ENCODE data around the gene IL17RD.
A peak's percentile ranks its signal among the peaks of the same experiment; 100 is the strongest.

Gene IL17RD

DNA sequence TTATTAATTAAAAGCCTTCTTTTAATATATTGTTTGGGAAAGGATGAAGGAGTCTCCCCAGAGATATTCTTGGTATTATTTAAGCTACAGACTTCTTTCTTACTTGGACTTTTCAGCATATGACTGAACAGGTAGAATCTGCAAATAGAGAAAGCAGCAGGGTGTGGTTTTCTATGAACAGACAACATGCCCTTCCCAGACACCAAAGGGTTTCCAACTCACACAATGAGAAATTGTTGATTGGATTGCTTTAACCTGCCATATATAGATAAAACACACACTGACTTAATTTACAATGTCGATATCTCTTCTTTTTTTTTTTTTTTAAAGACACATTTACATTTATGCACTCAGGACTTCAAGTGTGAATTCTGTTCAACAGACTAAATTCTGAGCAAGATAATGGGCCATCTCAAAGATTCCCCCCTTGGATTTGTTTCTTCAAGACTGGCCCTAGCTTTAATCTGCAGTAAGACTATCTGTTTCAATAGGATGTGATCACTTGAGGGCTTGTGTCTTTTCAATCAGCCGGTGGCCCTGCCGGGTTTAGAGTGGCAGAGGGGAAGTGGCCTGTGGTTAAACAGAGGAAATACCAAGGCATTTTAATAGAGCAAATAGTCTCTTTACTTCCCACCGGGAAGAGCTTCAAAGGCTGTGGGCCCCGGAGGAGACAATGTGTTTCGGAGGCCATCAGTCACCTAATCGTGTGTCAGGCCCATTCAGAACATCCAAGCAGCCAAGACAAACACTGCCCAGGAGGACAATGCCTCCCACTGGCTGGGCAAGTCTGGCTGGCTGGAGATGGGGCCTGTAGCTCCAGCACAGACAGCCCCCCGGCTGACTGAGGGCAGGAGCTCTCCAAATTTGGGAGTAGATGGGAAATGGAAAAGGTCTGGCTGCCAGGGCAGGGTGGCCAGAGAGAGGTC is 6.1 kb downstream of the IL17RD start:
- no peak for DNase-seq

DNA sequence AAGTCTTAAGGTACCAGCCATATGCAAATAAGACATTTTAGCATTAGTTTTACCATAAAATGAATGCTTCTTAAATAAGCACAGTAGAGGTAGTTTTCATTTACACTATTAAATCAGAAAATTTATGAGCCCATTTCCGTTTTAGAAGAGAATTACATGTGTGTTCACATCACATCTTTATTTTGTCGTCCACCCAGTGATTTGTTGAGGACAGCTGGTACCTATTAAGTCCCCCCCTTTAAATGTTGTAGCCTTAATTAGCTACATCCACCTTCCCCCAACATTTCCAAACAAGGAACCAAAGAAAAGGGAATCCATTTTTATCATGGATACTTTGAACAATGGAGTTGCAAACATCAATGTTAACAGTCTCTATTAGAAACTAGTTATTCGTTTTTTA is 6.8 kb downstream of the IL17RD start:
- DNase-seq = no peak

DNA sequence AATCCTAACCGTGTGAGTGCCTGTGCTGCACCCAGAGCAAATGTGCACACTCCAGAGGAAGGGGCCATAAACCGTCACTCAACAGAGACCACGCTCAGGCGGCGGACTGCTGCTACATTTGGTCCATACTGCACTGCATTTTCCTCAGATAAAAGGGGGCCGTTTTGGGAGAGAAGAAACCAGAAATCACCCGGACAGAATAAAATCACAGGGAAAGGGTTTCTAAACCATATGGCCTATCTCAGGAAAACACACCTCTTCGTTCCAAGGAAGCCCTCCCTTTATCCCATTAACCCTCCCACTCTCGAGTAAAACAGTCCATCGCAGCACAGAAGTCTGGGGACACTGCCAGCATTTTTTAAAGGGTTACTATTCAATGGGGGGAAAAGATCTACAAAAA is 7.6 kb downstream of the IL17RD start:
- DNase-seq = no peak

DNA sequence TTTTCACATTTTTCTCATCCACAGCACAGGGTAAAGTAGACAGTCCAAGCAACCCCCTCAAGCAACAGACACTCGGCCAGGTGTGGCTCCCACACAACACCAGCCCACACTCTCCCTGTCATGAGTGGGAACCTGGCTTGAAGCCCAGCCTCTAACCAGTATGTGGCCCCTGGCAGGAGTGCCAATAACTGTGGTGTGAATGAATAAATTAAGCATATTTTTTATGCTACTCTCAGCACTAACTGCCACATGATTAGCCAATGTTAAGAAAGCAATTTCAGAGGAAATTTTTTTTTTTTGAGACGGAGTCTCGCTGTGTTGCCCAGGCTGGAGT is 9.9 kb downstream of the IL17RD start:
- DNase-seq = no peak

DNA sequence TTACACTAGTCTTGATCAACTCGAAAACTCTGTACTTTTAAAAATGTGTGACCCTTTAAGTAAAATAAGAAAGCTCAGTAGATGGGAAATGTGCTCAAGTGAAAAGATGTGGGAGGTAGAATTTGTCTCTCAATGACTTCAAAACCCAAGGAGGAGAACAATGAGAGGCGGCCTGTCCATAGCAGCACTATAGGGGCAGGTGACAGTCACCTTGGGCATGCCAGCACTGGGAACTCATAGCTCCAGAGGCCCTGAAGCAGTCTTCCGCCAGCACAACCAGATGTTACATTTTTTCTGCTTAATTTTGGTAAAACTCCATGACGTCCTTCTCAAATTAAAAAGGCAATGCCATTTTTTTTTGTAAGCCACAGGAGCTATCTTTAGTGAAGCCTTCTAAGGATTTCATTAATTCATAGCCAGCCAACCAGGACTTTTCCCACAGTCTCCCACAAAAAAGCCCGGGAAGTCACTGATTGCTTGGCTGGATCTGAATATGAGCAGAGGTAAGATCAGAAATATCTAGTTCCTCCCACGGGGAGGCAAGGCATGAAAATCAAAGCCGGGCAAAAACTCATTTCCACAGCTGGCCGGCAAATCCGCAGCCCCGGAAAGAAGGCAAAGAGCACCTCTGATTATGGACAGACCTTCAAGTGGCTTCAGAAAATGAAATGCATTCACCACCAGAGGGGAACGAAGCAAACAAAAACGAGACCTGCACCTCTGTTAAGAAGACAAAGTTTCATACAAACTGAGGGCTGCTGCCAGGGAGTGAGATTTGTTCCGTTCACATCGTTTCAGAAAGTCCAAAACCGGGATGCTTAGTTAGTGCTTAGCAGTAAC is 10.5 kb downstream of the IL17RD start:
- DNase-seq = no peak

DNA sequence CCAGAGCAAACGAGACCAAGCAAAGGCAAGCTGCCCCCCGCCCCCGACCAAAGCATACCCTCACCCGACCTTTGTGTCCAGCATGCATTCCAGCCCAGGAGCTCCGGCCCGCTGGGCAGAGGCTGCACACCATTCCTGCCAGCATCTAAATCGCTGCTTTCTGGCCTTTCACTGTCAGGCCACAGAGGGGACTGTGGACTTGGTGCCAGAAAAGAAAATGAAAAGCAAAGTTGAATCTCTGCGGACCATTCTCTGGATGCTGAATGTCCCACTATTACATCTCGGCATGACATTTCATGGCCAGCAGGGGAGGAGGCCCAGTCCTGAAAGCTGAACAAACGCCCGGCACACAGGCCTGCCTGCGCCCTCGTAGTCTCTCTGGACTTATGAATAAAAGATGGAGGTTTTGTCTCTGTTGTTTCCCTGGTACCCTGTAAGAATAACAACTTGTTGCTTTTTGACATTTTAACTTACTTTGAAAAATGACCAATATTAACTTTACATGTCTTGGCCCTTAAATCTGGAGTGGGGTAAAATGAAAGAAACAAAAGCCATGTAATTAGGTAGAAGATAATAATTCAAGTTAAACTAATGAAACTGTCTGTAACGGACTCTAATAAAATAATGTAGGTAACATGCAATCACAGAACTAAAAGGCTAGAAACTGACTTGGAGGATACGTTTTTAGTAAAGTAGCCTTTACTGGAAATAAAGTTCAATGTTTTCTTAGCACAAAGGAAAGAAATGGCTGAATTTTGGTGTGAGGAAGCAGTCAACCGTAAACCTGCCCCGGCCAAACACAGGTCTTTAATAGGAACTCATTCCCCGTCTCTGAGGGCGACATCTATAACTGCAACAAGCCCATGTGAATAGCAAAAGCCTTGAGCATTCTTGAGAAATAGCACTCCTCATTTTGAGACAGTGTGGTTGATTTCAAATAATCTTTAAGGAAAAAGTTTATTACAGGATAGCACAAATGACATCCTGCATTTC is 12.7 kb downstream of the IL17RD start:
- no peak for DNase-seq

DNA sequence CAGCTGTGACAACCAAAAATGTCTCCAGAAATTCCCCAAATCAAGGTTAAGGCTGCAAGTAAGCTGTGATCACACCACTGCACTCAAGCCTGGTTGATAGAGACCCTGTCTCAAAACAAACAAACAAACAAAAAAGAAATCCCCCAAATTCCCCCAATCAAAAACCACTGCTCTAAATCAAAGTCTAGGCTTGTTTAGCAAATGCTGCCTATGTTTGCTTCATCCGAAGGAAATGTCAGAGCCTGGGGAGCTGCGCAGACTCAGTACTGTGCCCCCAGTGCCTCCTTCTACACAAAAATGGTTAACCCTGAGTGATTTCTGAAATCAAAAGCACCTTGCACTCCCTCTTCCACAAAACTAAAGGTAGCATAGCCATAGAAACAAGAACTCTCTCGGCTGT is 13.4 kb downstream of the IL17RD start:
- no peak for DNase-seq

DNA sequence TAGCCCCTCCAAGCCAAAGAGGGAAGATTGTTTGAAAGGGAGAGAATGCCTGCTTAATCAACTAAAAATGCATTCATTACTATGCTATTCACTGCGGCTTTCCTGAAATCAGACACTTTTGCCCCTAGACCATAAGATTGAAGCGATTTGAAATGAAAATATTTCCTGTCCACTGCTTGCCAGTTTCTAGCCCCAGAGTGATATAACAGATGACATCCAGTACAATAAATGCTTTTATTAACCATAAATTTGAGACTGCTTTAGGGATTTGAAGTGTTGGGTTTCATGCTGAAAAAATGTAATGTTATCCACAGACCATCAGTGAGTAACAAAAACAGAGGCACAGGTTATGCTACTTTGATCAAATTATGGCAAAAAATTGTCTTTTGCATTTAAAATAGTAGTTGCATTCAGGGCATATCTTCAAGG is 14.1 kb downstream of the IL17RD start:
- DNase-seq = no peak

DNA sequence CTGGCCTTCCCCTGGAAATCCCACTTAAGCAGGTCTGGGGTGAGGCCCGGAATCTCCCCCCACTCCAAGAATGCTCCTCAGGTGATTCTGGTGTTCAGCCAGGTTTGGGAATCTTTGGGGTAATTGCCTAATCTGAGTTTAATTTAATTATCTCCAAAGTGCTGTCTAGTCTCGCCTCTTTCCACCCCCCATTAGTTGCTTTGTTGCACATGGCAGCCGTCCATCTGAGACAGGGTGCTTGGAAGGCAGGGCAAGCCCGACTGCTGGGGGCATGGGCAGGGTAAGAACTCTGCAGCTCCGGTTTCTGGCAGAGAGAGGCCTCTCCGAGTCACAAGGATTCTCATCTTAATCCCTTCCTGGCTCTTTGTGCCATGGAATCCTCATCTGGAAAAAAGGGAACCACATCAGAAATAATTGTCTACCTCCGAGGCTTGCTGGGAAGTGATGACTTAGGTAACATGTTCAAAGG is 15.0 kb downstream of the IL17RD start:
- DNase-seq = no peak

DNA sequence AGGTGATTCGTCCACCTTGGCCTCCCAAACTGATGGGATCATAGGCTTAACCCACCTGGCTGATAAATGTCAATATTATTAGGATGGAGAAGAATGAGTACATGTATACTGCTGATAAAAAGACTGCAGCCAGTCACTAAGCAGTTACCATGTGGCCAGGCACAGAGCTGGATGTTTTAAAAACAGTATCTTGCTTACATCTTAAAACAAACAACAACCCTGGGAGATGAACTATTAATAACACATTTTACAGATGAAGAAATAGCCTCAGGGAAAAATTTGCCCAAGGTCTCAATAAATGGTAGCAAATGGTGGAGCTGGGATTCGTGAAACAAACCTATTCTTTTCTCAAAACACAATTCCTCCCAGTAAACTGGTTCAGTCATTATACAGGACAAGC is 18.1 kb downstream of the IL17RD start:
- no peak for DNase-seq

DNA sequence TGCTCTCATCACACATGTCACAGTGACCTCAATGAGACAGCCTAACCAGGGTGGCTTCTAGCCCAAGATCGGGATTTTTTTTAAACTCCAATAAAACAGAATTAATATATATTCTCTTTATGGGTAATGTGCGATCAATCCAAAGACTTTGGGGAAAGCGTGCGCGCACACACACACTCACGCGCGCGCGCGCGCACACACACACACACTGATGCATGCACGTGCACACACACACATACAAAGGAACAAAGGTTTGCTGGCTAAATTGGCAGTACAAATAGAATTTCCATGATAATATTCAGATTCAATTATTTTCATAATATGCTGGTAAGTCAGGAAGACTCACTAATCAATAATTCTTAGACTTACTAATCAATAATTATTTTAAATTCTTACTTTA is 19.3 kb downstream of the IL17RD start:
- DNase-seq = no peak

DNA sequence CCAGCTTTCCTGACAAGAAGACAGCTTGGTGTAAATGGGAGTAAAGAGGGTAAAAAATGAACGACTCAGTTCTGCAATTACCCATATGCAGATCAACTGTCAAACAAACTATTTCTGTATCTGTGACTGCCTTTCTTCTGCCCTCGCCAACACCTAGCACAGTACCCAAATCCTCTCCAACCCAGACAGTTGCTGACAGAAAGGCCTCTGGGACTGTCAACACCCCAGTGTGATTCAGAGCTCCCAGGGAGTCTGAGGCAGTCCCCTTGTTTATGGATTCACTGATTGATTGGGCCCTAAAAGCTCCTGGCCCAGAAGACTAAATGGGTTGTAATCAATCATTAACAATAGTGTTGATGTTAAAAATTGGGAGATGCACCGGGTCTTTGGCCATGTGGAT is 20.2 kb downstream of the IL17RD start:
- DNase-seq = no peak

DNA sequence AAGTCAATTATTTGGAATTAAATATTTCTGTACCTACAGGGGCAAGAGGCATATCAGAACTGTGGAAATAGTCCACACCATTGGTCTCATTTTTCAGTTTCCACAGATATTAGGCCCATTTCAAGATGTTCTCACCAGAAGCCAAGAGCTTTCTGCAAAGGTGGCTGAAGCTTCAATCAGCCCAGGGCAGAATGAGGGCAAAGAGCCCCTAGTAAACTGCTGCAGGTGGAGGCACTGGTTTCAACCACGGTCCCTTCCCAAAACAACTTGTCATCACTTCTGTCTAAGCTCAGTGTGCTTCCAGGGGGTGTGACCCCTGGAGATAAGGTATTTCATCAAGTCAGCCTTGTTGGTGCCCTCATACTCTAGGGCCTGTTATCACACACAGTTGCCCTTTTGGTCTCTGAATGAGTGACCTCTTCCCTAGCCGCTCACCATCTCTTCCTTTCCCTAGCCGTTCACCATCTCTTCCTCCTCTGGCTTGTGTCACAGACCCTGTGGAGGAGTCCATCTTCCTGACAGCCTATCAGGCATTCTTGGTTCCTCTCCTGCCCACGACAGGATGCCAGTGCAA is 21.2 kb downstream of the IL17RD start:
- no peak for DNase-seq

DNA sequence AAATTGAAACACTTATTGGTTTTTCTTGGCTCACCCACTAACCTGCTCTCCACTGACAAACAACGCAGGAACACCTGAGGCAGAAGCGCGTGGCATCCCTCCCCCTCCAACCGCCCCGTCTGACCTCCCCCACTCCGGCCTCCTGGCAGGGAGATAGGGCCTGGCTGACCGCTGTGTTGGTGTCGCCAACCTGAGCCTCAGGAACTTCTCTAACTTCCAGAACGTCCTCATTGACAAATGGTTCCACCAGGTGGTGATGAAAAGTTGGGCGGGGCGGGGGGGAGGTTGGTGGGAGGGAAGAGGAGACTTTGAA is 22.8 kb downstream of the IL17RD start:
- no peak for DNase-seq

DNA sequence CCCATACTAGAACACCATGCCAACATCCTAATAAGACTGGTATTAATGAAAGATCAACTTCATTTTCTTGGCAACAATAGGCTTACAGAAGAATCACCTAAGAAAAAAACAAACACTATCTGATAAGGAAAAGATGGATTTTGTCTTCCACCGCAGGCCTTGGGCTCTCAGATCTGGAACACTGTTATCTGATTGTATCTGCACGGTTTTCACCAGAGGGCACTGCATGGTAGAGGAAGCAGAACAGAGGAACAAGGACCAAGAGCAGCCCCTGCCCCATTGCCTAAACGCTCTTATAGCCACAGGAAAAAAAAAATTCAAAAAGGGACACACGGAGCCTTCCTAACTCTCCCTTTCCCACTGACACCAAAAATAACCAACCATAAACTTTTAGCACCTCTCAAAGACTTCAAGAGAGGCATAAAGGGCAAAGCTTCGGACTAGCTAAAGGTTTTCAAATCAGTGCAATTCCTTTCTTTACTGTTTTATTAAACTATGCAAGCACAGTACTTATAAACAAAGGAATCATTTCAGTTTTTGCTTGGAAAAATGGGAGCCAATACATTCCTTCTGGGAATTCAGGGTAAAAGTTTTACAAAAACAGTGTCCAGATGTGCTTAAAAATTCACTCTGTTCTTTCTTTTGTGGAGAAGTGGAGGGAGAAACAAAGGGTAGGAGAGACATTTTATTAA is 23.3 kb downstream of the IL17RD start:
- no peak for DNase-seq

DNA sequence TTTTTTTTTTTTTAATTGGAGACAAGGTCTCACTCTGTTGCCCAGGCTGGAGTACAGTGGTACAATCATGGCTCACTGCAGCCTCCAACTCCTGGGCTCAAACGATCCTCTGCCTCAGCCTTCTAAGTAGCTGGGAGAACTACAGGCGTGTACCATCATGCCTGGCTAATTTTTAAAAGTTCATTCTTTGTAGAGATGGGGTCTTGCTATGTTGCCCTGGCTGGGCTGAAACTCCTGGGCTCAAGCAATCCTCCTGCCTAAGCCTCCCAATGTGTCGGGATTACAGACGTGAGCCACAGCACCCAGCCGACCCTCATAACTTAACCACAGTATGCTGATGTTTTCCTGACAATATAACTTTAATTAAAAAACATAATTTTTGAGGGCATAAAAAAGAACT is 24.3 kb downstream of the IL17RD start:
- no peak for DNase-seq

DNA sequence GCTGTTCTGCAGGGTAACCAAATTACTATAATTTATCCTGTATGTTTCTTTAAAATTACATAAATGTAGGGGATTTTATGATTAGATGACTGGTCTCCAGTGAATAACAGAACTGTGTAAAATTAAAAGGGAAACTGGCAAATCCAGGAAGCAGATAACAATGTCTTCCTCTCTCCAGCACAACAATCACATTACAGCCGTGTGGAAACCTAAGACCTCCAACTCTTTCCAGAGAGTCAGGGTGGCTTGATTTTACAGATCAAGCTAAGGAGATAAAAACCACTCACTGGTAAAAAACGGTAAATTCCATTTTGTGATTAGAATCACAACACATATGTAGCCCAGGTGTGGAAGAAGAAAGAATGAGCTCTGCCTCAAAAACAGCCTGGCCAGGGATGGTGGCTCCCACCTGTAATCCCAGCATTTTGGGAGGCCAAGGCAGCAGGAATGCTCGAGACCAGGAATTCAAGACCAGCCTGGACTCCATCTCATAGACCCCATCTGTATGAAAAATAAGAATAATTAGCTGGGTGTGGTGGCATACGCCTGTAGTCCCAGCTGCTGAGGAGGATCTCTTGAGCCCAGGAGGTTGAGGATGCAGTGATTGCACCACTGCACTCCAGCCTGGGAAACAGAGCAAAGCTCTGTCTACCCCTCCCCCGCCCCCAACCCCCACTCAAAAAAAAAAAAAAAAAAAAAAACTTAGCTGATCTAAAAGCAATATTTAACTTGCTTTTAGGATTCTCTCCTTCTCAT is 29.0 kb downstream of the IL17RD start:
- no peak for DNase-seq

DNA sequence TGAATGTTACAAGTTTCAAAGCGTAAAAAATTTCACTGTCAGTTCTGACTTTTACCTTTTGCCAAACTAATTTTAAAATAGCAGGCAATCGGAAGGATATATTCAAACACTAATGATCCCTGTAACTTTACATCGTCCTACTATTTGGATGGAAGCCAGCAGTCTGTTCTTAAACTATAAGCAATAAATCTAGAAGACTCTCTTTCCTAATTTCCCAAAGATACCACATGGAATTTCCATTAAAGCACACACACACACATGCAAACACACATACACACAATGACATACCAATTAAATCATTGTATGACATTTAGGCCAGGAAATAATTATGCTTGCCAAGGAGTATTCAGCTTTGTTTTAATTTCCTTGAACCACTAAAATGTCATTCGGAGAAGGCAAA is 32.0 kb downstream of the IL17RD start:
- DNase-seq = no peak

DNA sequence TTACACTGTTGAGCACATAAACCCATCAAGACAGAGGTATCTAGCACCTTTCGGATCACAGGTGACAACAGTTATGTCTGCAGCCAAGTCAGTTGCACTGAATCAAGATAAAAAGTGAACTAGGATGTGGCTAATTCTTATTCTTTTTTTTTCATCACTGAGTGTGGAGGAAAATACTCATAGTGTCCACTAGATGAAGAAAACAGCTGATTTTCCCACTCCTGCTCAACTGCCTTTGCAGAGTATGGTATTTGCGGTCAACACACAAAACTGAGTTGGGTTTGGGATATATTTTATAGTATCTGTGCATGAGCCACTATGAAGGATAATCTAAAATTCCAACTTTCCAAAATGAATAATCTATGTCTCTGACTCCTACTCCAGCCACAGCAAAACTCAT is 32.5 kb downstream of the IL17RD start:
- DNase-seq = no peak

DNA sequence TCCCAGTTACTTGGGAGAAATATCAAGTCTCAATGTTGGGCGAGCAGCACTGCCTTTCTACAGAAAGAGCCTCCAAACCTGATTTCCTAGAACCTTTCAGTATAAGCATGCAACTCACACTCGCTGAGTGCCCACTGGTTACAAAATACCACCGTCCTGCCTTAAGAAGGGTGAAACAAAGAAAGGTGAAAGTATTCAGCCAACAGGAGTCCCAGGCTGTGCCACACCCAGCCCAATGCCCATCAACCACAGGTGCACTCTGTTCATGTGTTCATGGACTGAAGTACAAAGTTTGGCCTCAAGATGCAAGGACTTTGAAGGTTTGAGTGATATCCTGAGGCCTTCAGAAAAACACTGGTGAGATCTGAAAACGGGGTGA is 34.0 kb downstream of the IL17RD start:
- DNase-seq = no peak

DNA sequence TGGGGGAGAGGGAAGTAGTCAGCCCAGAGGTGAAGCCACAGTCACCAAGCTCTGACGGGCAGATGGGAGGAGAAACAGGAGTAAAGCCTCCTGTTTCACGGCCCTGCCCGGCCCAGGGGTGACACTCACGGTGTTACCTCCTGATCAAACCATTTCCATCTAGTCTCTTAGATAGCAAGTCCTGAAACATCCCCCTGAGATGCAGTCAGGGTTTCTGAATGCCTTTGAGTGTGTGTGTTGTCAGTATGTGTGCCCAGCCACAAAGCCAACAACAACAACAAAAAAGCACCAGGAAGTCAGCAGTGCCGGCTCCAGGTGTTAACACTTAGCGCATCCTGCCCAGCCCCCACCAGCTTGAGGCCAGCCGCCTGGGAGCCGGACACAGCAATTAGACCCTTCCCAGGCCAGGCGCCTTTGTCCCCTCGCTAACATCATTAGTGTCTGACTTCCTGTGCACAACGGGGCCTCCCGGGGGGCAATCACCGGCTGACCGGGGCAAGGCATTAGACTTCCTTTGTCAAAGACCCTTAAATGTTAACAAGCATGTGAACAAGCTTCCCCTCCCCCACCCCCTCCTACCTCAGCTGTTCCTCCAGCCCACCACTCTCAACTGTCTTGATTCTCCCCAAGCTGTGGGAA is 34.5 kb downstream of the IL17RD start:
- peak; percentile 2 for DNase-seq

All from activated CD4-positive, alpha-beta T cell treated with anti-CD3 and anti-CD28 coated beads, Interleukin-2, amount 50 U/mL, for 1 hour (primary cell).